GM21423 (cell line): ENCODE data around the gene CIAPIN1.

Experiments used
- ATAC-seq: cut with Tn5 transposase; IDR thresholded peaks from one replicate; pipeline ENCODE4 v1.9.1; 2021; ENCODE audit warnings: mild to moderate bottlenecking, moderate library complexity; ENCODE audit not compliant: unreplicated experiment

CIAPIN1 gene

DNA sequence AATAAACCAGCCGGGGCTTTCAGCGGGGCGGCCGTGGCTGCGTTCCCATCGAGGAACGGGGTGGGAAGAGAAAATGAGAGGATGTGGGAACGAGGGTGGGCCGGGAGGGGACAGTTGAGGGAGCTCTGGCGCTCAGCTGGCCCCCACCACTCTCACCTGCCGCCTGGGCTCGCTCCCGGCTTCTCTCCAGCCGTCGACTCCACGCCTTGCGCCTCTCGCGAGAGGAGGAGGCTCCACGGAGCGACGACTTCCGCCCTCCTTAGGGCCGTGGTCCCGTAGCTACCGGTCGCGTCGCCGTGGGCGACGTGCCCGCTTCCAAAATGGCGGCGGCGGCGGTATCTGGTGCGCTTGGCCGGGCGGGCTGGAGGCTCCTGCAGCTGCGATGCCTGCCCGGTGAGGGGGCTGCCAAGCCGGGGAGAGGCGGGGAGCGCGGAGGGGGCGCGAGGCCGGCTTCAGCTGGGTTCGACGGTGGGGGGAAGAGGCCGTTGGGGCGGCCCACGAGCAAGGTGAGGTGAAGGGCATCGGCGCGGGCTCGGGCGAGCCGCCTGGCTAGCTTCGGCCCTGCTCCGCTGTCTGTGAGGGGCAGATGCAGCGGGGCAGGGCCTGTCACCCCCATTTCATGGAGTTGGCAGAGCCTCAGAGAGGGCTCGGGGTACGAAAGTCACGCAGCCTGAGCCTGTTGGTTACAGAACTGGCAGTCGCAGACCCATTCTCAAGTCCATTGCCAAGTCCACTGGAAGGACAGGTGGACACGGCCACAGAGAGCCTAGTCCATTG is at the start of gene CIAPIN1, which contains the start of gene COQ9:
CIAPIN1 (minus strand) TSS at position 200 of the 777 bp plus-strand sequence. CDS start 6,457 bp downstream, outside the sequence.
COQ9 (plus strand) TSS at position 294 of the 777 bp plus-strand sequence; CDS start at position 321, 27 bp downstream.
- ATAC-seq: peak; percentile 98

DNA sequence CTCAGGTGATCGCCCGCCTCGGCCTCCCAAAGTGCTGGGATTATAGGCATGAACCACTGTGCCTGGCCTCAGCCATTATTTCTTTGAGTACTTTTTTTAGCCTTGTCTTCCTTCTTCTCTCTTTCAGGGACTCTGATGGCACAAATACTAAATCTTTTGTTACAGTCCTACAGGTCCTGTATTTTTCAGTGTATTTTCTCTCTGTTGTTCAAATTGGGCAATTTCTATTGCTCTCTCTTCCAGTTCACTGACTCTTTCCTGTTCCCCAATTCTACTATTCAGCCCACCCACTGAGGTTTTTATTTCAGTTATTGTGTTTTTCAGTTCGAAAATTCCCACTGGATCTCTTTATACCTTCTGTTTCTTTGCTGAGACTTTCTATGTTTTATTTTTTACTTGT is 46.6 kb upstream of the CIAPIN1 start:
- no peak for ATAC-seq

DNA sequence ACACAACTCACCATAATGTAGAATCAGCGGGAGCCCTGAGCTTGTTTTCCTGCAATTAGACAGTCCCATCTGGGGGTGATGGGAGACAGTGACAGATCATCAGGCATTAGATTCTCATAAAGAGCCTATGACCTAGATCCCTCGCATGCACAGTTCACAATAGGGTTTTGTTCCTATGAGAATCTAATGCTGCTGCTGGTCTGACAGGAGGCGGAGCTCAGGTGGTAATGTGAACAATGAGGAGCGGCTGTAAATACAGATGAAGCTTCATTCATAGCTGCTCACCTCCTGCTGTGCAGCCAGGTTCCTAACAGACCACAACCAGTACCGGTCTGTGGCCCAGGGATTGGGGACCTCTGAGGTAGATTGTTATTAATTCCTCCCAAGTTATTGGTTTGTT is 42.0 kb upstream of the CIAPIN1 start:
- ATAC-seq: no peak

DNA sequence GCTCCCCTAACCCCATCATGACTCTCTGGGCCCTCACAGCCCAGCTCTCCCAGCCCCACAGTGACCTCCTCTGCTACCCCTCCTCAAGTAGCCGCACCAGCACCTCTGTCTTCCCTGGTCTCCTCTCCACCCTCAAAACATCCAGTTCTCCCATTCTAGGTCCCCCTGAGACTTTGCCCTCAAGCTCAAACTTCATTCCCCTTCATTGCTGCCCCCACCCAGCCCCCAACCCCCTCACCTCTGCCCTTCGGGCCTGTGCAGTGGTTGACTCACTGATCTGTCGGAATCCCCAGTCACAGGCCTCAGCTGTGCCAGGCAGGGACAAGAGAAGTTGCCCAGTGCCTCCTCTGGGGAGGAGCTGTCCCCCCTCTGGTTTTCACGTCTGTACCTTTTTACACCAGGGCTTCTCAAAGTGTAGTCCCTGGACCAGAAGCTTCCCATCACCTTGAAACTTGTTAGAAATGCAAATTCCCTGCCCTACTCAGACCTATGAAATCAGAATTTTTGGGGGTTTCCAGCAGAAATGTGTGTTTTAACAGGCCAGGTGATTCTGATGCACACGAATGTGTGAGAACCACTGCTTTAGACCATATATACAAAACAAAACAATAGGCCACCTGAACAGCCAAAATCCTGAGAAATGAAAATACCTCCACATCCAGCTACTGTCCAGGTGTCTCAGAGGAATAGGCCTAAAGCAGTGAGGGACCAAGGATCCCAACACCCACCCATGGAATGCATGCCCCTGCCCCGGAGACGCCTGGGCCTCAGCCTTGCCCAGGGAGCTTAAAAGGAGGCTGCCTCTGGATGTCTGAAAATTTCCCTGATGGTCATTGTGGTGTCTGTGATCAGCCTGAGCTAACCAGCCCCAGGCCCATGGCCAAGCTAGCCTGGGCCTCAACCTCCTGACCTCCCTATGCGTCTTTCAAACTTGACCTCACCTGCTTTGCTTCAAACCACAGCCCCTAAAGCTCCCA is 40.0 kb upstream of the CIAPIN1 start:
- ATAC-seq: no peak

- peak; percentile 83 for ATAC-seq
Measured at GRCh38 chr16:57485916-57486857, 39.0 kb upstream of the CIAPIN1 start, which contains the start of gene DOK4. Gene DOK4 (minus strand): TSS chr16:57486493. CDS start chr16:57479507, 6,986 bp downstream.

- no peak for ATAC-seq
Measured at GRCh38 chr16:57485091-57485915, 38.1 kb upstream of the CIAPIN1 start.

- ATAC-seq: no peak
Measured at GRCh38 chr16:57484515-57485005, 37.4 kb upstream of the CIAPIN1 start.

DNA sequence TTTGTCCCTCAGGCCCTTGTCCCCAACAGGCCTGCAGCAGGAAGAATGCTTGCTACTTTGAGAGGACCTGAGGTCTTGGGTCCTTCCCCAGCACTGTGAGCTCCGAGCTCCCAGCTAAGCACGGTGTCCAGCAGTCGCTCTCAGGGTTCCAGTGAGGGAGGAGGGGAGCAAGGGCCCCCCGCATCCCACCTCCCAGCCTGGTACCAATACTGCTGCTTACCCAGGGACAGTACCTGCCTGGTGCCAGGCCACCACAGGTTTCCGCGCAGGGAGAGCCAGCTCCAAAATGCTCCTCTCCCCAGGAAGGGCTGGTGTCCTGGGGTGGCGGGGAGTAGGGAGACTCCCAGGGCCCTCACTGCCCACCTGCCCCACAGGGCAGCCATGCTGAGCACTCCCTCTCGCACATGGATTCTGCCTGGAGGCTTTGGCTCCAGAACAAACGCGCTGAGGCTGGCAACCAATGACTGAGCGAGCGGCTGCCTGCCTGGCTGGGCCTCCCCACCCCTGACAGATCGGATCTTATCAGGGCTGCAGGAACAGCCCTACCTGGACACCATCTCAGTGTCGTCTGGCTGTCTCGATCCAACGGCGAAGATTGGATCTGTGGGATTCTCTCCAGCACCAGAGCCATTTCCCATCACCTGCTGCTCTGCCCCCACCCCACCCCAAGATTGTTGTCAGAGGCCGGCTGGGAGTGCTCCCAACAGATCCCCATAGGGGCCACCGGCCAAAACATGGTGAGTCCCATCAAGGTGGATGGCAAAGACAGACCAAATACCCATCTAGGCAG is 36.7 kb upstream of the CIAPIN1 start:
- no peak for ATAC-seq

DNA sequence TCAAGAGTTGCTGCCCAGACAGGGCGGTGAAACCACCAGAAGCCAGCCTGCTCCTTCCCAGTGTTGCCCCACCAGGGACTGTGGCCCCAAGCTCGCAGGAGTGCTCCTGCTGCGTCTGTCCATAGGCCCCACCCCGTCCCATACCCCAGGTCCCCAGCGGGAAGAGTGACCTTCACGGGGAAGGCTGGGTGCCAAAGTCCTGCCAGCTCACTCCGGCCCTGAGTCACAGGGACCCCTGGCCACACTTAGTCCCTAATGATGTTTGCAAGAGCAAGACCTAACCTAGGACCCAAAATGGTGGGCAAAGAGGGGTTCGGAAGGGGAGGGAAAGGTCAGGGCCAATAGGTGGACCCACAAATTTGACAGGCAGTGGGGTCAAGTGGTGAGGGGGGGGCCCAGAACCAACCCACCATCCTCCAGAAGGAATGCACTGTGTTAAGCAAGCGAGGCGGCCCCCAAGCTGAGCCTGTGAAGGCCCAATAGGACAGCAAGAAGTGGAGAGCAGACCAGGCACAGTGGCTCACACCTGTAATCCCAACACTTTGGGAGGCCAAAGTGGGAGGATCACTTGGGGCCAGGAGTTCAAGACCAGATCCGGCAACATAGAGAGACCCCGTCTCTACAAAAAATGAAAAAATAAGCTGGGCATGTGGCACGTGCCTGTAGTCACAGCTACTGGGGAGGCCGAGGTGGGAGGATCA is 35.8 kb upstream of the CIAPIN1 start:
- ATAC-seq: no peak

DNA sequence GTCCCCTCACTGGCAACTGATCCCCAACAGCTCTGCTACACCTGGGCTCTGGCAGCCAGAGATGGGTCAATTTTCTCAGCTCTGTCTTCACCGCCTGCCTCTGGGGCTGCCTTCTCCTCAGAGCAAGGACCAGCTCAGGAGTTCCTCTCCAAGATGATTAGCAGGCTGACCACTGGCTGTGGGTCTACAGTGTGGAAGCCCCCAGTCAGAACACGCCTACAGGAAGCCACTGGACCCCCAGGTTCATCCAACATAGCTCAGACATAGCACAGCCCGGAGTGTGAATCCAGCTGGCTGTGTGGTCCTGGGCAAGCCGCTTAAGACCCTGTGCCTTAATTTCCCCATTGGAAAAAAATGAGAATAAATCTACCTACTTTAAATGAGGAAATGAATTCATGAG is 34.2 kb upstream of the CIAPIN1 start:
- no peak for ATAC-seq

DNA sequence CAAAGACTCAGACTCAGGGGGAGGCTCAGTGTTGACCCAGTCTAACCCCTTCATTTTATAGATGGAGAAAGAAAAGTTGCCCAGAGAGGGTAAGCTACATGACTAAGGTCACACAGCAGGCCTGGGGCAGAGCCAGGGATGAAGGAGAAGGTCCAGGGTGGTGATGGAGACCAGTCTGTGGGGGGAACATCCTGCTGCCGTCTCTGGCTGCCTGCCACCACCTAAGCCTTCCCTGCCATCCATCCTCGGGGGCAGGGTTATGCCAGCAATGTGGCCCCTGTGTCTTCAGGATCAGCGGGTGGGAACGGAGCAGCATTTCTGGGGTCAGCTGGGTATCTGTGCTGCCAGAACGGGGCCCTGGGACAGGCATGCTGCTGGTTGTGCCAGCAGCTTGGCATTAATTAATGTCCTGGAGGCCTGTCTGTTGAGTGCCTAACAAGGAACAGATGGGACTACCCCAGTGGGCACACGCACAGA is 33.6 kb upstream of the CIAPIN1 start:
- no peak for ATAC-seq

DNA sequence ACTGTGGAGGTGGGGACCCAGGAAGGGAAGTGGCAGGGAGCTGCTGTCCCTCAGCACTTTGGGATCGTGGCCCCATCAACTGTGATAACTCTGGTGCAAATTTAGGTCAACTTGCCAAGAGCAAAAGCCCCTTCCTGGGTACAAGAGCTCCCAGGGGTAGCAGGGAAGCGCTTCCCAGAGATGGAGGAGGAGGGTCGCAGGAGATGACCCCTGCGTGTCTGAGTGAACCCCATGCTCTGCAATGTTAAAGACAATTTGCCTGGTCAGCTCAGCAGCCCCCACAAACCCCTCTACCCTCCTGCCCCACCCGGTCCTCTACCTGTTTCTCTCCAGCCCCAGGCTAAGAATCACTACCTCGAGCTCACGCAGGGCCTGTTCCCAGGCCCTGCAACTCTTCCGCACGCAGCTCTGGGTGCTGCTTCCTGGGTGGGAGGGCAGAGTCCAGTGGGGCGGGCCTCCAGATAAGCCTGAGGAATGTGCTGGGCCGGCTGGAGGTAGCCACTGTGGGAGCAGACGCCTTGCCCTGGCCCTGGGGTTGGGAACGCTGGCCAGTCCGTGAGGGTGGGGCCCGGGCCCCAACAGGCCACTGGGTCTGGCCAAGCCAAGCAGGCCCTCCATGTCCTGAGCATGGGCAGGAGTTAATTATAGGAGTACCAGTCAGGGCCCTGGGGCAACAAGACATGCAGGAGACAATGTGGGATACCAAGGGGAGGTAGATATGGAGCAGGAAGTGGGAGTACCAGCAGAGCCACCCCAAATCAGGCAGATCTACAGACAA is 33.0 kb upstream of the CIAPIN1 start:
- ATAC-seq: no peak

DNA sequence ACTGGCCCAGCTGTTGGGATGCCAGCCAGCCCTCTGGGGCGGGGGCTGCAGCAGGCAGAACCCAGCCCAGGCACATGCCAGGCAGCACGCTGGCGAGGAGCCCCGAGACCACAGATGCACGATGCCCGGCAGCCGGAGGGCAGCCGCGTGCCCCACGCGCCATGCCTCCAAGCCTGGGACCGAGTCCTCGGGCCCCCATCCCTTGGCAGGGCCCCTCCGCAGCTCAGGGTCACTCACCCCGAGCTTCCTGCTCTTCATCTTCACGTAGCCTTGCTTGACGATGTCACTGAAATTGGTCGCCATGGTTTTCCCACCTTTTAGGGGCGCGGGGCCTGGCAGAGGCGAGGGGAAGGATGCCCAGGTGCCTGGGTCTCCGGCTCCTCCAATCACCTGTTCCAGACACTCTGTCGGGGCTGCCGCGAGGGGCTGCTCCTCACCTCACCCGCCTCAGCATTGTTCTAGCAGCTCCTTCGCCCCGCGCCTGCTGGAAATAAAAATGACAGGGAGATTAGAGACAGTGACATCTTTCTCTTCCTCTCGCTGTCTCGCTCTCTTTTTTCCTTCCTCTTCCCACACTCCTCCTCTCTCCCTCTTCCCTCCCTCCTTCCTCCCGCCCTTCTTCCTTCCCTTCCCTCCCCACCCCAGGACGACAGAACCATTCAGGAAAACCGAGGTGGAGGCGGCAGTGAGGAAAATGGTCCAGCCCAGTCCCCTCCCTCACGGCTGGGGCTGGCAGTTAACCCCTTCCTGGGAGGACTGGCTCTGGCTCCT is 32.2 kb upstream of the CIAPIN1 start:
- ATAC-seq: no peak

DNA sequence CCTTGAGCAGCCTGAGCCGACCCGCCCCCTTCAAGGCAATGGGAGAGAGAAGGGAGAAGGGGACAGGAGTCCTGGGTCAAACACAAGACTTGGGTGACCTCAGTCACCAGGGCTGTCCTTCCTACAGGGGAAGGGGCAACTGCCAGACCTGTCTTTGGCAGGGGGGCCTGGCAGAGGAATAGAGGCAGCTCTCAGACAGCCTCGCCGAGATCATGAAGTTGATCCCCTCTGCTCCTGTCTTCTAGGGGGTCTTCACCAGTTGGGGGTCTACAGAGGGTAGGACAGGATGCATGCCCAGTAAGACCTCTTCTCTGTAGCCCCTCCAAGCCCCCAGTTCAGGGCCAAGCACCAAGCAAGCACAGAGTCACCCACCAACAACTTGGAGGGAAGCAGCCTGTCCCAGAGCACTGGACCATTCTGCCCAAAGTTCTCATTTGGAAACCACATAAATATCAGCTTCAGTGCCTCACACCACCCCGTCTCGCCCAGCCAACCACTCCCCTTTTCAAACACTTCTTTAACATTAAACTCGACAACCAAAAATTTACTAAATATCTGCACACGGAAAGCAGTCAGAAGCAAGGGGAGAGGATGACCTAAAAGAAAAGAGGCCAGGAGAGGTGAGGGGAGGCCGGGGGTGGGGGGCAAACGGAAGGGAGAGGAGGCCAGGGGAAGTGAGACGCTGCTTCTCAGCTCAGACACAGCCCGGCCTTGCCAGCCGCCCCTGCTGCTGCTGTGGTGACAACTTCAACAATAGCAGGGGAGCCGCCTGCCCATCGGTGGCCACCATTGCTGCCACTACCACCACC is 31.4 kb upstream of the CIAPIN1 start:
- no peak for ATAC-seq

DNA sequence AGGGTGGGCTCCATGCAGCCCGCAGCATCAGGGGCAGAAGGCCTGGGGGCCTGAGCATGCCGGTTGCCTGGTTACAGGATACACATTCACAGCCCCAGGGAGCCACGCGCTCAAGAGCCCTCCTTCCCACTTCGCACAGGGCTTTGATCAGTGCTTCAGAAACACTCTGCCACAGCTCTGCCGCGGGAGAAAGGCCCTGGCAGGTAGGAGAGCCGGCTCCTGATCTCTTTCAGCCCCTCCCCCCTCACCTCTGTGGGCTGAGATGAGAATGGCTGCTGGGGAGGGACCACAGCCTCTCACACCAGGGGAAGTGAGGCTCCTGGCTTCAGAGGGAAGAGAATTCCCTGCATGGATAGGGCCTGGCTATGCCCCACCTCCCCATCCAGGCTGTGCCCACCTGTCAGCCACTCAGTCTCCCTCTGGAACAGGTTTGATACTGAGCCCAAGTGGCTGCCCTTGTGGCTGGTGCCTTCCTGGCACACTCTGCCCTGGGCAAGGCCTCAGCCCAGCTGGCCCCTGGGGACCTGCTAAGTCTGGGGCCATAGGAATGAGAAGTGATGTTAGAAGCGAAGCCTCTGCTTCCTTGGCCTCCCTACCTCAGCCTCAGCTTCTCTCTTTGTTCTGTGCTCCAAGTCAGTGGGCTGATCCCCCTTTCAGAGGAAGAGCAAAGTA is 30.5 kb upstream of the CIAPIN1 start:
- ATAC-seq: no peak
